ENCODE results near the gene CSNK1E.

- TF ChIP-seq CTCF (IDR thresholded peaks at IDR 0.05; ENCODE audit: insufficient read depth, low read length, poor library complexity, severe bottlenecking) (no peak), EZH2phosphoT487 (conservative IDR thresholded peaks at IDR 0.05; ENCODE audit: low read length) (no peak)
These were observed 8.4 kb upstream of the CSNK1E start for GRCh38 chr22:38325587-38325986.
